Colonic mucosa (tissue), 4 donors: ENCODE measurements around the gene WASL. TPM values are rescaled to one million over a fixed set of nuclear protein-coding genes. Genes with fewer than 3 reads are reported as not detected.

ENCODE experiments used
- DNase-seq: peaks from one replicate; pipeline ENCODE4 v3.0.0-alpha.2; 2020
- H3K27ac ChIP-seq: fragments of 200-600 bp; one replicate; pipeline ENCODE4 v1.8.0; 2021
- H3K27me3 ChIP-seq: fragments of 200-600 bp; one replicate; pipeline ENCODE4 v1.8.0; 2021
- H3K36me3 ChIP-seq: fragments of 200-600 bp; one replicate; pipeline ENCODE4 v1.8.0; 2021
- H3K4me1 ChIP-seq: fragments of 200-600 bp; one replicate; pipeline ENCODE4 v1.8.0; 2021; ENCODE audit warnings: mild to moderate bottlenecking
- H3K4me3 ChIP-seq: fragments of 200-600 bp; one replicate; pipeline ENCODE4 v1.8.0; 2021
- H3K9ac ChIP-seq, 2 donors: one replicate each; pipeline ENCODE4 v1.7.0; 2013; ENCODE audit warnings: control low read depth in 2 of 2, low read depth in 2 of 2, low read length in 2 of 2
- H3K9me3 ChIP-seq: fragments of 200-600 bp; one replicate; pipeline ENCODE4 v1.8.0; 2021
- intact Hi-C: fragments of 100-400 bp; cut with DNase I; formaldehyde crosslinking; loops from one replicate; pipeline ENCODE4 v1.14.1; 2022
- total RNA-seq, 2 donors: library from RNA; stranded (reverse); fragmentation: NEBNext Ultra II Directional in 1 of 2; extraction: Animal tissue kit (Norgen Biotek cat#: 25700) in 1 of 2; gene quantifications; one replicate each; pipeline ENCODE4 v1.2.1, GENCODE V29; 2021
- TF ChIP-seq, protein P1 (sequence below): fragments of 200-600 bp; IDR thresholded peaks from one replicate; pipeline ENCODE4 v1.8.0; 2022; ENCODE audit warnings: antibody characterized with exemption, mild to moderate bottlenecking
- donor health status: healthy.
- donor health status: DM: no; HTN: no; CAD: no.
- donor health status: DM: no; HTN: no; CAD: no.

Gene WASL
- total RNA-seq, 2 donors from 2014 or later: 54.9 to 126 TPM

DNA sequence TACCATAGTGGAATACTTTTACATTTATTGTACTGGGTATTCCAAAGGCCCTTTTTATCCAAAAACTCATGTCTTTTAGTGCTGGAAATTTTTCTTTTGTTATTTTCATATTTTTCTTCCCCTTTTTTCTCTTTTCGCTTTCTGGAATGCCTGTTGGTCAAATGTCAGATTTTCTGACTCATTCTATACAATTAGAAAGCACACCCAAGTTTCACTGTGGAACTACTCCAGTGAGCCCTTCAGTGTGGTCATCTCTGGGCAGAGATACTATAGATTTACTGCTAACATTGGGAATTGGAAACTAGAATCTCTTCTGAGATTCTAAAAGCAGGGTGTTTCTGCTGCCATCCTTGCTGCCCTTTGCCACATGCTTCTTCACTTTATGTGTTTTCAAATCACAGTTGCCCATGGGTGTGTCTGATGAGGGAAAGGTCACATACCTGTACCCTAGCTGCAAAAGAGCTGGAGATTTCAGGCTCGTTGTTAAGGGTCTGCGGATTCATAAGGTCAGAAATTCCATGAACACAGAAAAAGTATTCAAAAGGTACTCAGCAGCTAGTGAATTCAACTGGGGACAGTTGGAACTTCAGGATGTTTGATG lies 5.6 kb upstream of the WASL start:
- peak; percentile 40 for DNase-seq
- no peaks in the 10 kb centered on the region for H3K36me3 ChIP-seq
- TF ChIP-seq, protein P1, sequence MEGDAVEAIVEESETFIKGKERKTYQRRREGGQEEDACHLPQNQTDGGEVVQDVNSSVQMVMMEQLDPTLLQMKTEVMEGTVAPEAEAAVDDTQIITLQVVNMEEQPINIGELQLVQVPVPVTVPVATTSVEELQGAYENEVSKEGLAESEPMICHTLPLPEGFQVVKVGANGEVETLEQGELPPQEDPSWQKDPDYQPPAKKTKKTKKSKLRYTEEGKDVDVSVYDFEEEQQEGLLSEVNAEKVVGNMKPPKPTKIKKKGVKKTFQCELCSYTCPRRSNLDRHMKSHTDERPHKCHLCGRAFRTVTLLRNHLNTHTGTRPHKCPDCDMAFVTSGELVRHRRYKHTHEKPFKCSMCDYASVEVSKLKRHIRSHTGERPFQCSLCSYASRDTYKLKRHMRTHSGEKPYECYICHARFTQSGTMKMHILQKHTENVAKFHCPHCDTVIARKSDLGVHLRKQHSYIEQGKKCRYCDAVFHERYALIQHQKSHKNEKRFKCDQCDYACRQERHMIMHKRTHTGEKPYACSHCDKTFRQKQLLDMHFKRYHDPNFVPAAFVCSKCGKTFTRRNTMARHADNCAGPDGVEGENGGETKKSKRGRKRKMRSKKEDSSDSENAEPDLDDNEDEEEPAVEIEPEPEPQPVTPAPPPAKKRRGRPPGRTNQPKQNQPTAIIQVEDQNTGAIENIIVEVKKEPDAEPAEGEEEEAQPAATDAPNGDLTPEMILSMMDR: no peak
- no peaks in the 10 kb centered on the region for H3K9me3 ChIP-seq
- H3K9ac ChIP-seq: peak overlapping the region in 1 of 2 donors; percentile 3
- peak overlapping the region; percentile 5 for H3K27ac ChIP-seq
- intact Hi-C loops: no loop called here
- no peaks in the 10 kb centered on the region for H3K27me3 ChIP-seq
- no peaks in the 10 kb centered on the region for H3K4me1 ChIP-seq
- H3K4me3 ChIP-seq: no peak overlapping the region

DNA sequence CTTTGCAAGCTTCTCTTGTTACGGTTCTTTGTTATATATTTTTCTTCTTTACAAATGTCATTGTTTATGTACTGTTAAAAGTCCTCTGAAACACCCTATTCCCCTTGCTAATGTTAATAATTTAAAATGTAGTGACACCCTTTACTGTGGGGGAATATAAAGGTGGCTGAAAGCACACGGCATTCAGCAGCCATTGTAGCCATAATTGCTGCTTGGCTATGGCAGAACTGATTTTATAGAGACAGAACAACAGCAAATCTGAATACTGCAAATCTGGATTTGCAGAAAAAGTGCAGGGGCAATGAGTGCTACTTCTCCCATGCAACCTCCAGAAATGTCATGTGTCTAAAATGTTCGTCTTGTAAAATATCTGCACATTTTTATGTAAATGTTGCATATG lies 3.7 kb upstream of the WASL start:
- intact Hi-C loops: no loop called here
- Histone ChIP-seq H3K27ac (no peak overlapping the region), H3K27me3 (no peaks in the 10 kb centered on the region), H3K9ac (no peak overlapping the region), H3K4me3 (no peak overlapping the region), H3K9me3 (no peaks in the 10 kb centered on the region), H3K4me1 (no peaks in the 10 kb centered on the region), H3K36me3 (no peaks in the 10 kb centered on the region)
- no peak for DNase-seq
- TF ChIP-seq, protein P1: no peak

DNA sequence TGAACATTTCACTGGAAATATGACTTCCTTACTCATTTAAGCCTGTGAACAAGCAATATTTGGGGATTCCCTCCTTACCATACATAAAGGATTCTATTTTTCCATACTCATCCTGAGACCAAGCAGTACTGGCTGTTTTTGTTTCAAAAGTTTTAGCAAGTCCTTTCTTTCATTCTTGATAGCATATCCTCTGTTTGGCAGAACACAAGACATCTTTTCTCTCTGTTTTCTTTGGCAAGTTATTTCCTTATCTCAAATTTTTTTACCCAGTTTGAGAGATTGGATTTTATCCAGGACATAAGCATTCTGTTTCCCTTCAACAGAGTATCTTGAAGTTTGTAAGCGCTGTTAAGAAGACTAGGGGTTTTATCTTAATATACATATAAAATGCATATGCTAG lies 3.0 kb upstream of the WASL start:
- Histone ChIP-seq H3K27me3 (no peaks in the 10 kb centered on the region), H3K4me1 (no peaks in the 10 kb centered on the region), H3K9me3 (no peaks in the 10 kb centered on the region), H3K9ac (no peak overlapping the region), H3K36me3 (no peaks in the 10 kb centered on the region), H3K27ac (no peak overlapping the region), H3K4me3 (no peak overlapping the region)
- intact Hi-C loops: no loop called here
- TF ChIP-seq, protein P1: no peak
- no peak for DNase-seq

DNA sequence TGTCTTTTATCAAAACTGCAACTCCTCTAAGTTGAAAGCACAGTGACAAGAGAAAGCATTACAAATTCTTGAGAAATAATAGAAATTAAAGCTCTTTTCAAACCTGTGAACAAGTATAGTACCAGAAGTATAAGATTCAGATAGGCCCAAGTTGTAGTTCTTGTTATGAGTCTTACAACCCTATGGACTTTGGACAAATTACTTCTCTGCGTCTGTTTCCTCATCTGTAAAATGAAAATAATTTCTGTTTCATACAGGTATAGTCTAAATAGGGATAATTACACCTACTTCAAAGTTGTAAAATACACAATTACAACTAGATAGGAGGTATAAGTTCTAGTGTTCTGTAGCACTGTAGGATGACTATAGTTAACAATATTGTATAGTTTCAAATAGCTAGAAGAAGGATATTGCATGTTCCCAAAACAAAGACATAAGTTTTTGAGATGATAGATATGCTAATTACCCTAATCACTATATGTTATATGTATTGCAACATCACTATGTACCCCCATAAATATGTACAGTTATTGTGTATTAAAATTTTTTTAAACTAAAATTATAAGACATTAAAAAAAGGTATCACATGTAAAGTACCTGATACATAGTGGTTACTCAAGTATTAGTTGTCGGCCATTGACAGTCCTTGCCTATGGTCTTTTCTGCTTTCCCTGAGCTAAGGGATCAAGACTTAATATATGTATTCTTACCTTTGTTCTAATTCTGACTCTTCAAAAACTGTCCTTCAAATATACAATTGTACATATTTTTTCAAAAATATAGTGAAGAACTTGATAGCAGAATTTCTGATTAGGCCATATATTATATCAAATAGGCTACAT lies 1.8 kb upstream of the WASL start:
- no peaks in the 10 kb centered on the region for H3K9me3 ChIP-seq
- H3K4me1 ChIP-seq: no peaks in the 10 kb centered on the region
- H3K9ac ChIP-seq: peak overlapping the region in 1 of 2 donors; percentile 97
- no peaks in the 10 kb centered on the region for H3K36me3 ChIP-seq
- TF ChIP-seq, protein P1: no peak
- DNase-seq: no peak
- intact Hi-C loops: no loop called here
- H3K4me3 ChIP-seq: peak overlapping the region; percentile 85
- peak overlapping the region; percentile 100 for H3K27ac ChIP-seq
- no peaks in the 10 kb centered on the region for H3K27me3 ChIP-seq

DNA sequence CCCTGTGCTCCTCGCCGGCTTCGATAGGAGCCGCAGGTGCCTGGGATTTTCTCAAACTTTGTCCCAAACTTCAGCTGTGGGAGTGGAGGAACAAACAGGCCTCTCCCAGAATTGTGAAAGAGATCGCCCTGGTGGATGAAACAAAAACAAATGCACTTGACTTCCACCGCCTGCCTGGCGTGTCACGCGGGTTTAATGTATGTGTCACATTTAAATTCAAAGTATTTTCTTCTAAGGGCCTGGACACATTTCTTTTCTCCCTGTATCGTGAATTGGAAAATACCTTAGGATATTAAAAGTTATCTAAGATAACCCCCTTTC lies 694 bp upstream of the WASL start:
- intact Hi-C loops: loop anchor here (2.0 kb wide), 1 partner anchor 49 kb away; no protein-coding TSS in a partner anchor
- Histone ChIP-seq H3K9me3 (no peaks in the 10 kb centered on the region), H3K27ac (peak overlapping the region; percentile 100), H3K9ac (peak overlapping the region; percentile 97 to 99), H3K27me3 (no peaks in the 10 kb centered on the region), H3K4me1 (no peaks in the 10 kb centered on the region), H3K4me3 (peak overlapping the region; percentile 85), H3K36me3 (no peaks in the 10 kb centered on the region)
- TF ChIP-seq, protein P1: no peak
- peak; percentile 68 for DNase-seq
